Gastroesophageal sphincter (tissue), 3 donors: ENCODE measurements around the gene TARBP1.

Source experiments
- EP300 ChIP-seq: sonication (generic); formaldehyde crosslinking; IDR thresholded peaks from one replicate; pipeline ENCODE4 v1.6.1; 2017; ENCODE audit warnings: antibody characterized with exemption, mild to moderate bottlenecking
- POLR2A ChIP-seq, 2 donors: fragments of 450-650 bp; IDR thresholded peaks; one replicate each; pipeline ENCODE4 v1.6.1; 2017; ENCODE audit warnings: antibody characterized with exemption in 2 of 2, mild to moderate bottlenecking in 2 of 2, moderate library complexity in 1 of 2
- POLR2AphosphoS5 ChIP-seq: sonication (generic); formaldehyde crosslinking; IDR thresholded peaks from one replicate; pipeline ENCODE4 v1.6.1; 2017; ENCODE audit warnings: antibody characterized with exemption
- TF ChIP-seq, protein P1 (sequence below), 4 experiments: fragments of 200-600 bp in 2 of 4; fragments of 450-650 bp in 2 of 4; sonication (generic) in 1 of 4; IDR thresholded peaks; one replicate each; pipeline ENCODE4 v1.5.1; 2017 to 2019; ENCODE audit warnings: antibody characterized with exemption in 4 of 4, mild to moderate bottlenecking in 2 of 4, moderate library complexity in 2 of 4

DNA sequence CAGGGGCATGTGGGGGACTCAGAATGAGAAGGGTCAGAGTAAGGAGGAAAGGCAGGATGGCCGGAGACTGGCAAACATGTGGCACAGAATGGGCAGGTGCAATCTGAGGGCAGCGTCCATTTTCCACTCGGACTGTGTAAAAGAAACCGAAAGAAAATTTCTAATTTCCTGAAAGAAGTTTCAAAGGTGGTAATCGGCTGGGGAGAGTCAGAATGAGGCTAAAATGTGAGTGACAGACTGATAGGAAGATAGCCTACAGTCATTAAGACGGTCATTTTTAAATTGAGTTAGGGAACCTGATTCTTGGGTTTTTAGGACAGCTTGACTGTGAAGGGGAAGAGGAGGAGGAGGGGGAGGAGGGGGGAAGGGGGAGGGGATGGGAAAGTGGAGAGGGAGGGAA, 82.1 kb downstream of the TARBP1 start:
- no peak for TF ChIP-seq POLR2A (IDR thresholded peaks at IDR 0.05)
- TF ChIP-seq, protein P1, sequence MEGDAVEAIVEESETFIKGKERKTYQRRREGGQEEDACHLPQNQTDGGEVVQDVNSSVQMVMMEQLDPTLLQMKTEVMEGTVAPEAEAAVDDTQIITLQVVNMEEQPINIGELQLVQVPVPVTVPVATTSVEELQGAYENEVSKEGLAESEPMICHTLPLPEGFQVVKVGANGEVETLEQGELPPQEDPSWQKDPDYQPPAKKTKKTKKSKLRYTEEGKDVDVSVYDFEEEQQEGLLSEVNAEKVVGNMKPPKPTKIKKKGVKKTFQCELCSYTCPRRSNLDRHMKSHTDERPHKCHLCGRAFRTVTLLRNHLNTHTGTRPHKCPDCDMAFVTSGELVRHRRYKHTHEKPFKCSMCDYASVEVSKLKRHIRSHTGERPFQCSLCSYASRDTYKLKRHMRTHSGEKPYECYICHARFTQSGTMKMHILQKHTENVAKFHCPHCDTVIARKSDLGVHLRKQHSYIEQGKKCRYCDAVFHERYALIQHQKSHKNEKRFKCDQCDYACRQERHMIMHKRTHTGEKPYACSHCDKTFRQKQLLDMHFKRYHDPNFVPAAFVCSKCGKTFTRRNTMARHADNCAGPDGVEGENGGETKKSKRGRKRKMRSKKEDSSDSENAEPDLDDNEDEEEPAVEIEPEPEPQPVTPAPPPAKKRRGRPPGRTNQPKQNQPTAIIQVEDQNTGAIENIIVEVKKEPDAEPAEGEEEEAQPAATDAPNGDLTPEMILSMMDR (IDR thresholded peaks at IDR 0.05), result no peak
- no peak for TF ChIP-seq EP300
- no peak for TF ChIP-seq POLR2AphosphoS5
